Measurements from ENCODE around the gene SLC1A3. TPM values are rescaled to one million over a fixed set of nuclear protein-coding genes. Genes with fewer than 3 reads are reported as not detected.
"Not testable (repeated sequence)": the region's sequence is repeated elsewhere in the genome, so short reads cannot be mapped to it uniquely, and the experiment has no call there.

The SLC1A3 gene
- total and polyA plus RNA-seq, 2 donors (not counting 1 experiment from before 2014, with no cell fraction given): 0.37 TPM; not detected in 1

DNA sequence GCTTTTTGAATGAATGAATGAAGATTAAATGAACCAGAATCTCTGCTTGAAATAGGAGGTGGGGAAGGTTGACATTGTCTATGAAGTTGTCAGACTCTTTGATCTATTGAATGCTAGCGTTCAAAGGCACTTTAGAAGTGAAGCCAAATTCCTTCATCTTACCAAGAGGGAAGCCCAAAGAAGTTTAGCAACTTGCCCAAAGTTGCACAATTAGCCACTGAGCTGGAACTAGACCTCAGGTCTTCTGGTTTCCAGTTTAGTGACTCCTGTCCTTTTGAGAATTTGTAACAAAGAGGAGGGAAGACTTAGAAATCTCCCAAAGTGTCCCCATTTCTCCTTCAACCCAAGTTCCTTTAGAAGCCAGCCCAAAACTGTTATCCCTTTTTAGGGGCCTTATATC, 20.7 kb upstream of the SLC1A3 start:
- H2AFZ ChIP-seq (ENCODE audit: insufficient read depth, low read depth, low read length, poor library complexity, severe bottlenecking): no peak overlapping the region
- H3K9me3 Mint-ChIP-seq (ENCODE audit: insufficient read depth): no peaks in the 10 kb centered on the region
- DNase-seq: no peak
- no peak overlapping the region for H3K4me2 ChIP-seq (replicated peaks; ENCODE audit: low read depth, low read length, poor library complexity, severe bottlenecking)
- CTCF ChIA-PET: no interaction called here
- no peak overlapping the region for H3K4me3 Mint-ChIP-seq
- intact Hi-C loops (cut with micrococcal nuclease): no loop called here
- H3K27ac Mint-ChIP-seq: no peak overlapping the region
- ATAC-seq (ENCODE audit: low read depth): no peak
- no peaks in the 10 kb centered on the region for H3K79me2 ChIP-seq (ENCODE audit: control insufficient read depth, insufficient read depth, low read length)
- H3K9me3 ChIP-seq (ENCODE audit: control extremely low read depth in 1 of 3, control insufficient read depth in 2 of 3, insufficient read depth in 1 of 3, low read length in 2 of 3): no peaks in the 10 kb centered on the region
- no peaks in the 10 kb centered on the region for H4K20me1 ChIP-seq (ENCODE audit: control insufficient read depth, insufficient read depth, low read length, poor library complexity, severe bottlenecking)
- no peaks in the 10 kb centered on the region for H3K4me1 Mint-ChIP-seq
- POLR2A ChIA-PET: no interaction called here
- peaks cover 0 to 3% (median 0%) of the 10 kb centered on the region in 4 experiments for H3K27me3 ChIP-seq (replicated peaks in 1 of 4; ENCODE audit: control extremely low read depth in 1 of 4, control insufficient read depth in 3 of 4, insufficient read depth in 4 of 4, low read length in 3 of 4)
- peaks cover 20% of the 10 kb centered on the region for H3K27me3 Mint-ChIP-seq
- WGBS (ENCODE audit: insufficient coverage): no CpG with 5 or more reads among the region's 1 CpG
- H3K36me3 ChIP-seq (replicated peaks in 1 of 2; ENCODE audit: control extremely low read depth in 1 of 2, control insufficient read depth in 1 of 2, extremely low read depth in 1 of 2, insufficient read depth in 2 of 2, low read length in 1 of 2): no peaks in the 10 kb centered on the region
- no peak overlapping the region for H3K4me3 ChIP-seq (ENCODE audit: control extremely low read depth in 1 of 5, extremely low read depth in 1 of 5, insufficient read depth in 1 of 5, low read depth in 2 of 5, low read length in 4 of 5)
- H3K27ac ChIP-seq (ENCODE audit: low read length in 2 of 2): no peak overlapping the region
- no peak overlapping the region for H3K9ac ChIP-seq (ENCODE audit: low read length)
- TF ChIP-seq EZH2 (IDR thresholded peaks at IDR 0.05; ENCODE audit: borderline replicate concordance, insufficient read depth, low read depth, low read length, poor library complexity, severe bottlenecking): no peak
- TF ChIP-seq, protein P1, sequence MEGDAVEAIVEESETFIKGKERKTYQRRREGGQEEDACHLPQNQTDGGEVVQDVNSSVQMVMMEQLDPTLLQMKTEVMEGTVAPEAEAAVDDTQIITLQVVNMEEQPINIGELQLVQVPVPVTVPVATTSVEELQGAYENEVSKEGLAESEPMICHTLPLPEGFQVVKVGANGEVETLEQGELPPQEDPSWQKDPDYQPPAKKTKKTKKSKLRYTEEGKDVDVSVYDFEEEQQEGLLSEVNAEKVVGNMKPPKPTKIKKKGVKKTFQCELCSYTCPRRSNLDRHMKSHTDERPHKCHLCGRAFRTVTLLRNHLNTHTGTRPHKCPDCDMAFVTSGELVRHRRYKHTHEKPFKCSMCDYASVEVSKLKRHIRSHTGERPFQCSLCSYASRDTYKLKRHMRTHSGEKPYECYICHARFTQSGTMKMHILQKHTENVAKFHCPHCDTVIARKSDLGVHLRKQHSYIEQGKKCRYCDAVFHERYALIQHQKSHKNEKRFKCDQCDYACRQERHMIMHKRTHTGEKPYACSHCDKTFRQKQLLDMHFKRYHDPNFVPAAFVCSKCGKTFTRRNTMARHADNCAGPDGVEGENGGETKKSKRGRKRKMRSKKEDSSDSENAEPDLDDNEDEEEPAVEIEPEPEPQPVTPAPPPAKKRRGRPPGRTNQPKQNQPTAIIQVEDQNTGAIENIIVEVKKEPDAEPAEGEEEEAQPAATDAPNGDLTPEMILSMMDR (IDR thresholded peaks at IDR 0.05): no peak
- H3K4me1 ChIP-seq (ENCODE audit: control insufficient read depth in 2 of 2, insufficient read depth in 2 of 2, low read length in 2 of 2): no peaks in the 10 kb centered on the region

DNA sequence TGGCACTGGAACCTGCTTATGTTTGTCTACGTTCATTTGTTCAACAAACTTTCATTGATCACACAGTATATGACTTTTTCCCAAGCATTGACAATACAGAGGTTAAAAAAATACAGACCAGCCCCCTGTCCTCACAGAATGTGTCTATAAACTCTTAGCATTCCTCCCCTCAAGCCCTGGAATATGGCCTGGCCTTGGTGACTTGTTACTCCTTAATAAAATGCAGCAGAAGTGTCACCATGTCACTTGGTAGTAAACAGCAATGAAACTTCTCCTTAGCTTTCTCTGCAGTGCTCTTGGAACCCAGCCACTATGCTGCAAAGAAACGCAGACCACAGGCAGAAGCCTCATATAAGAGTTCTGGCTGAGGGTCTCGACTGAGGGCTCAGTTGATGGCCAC, 19.1 kb upstream of the SLC1A3 start:
- Histone ChIP-seq H3K4me3 (ENCODE audit: control extremely low read depth in 1 of 5, extremely low read depth in 1 of 5, insufficient read depth in 1 of 5, low read depth in 2 of 5, low read length in 4 of 5) (no peak overlapping the region), H3K9me3 (ENCODE audit: control extremely low read depth in 1 of 3, control insufficient read depth in 2 of 3, insufficient read depth in 1 of 3, low read length in 2 of 3) (no peaks in the 10 kb centered on the region), H3K4me1 (ENCODE audit: control insufficient read depth in 2 of 2, insufficient read depth in 2 of 2, low read length in 2 of 2) (no peaks in the 10 kb centered on the region), H3K27me3 (replicated peaks in 1 of 4; ENCODE audit: control extremely low read depth in 1 of 4, control insufficient read depth in 3 of 4, insufficient read depth in 4 of 4, low read length in 3 of 4) (peaks cover 0 to 3% (median 0%) of the 10 kb centered on the region in 4 experiments), H3K36me3 (replicated peaks in 1 of 2; ENCODE audit: control extremely low read depth in 1 of 2, control insufficient read depth in 1 of 2, extremely low read depth in 1 of 2, insufficient read depth in 2 of 2, low read length in 1 of 2) (no peaks in the 10 kb centered on the region), H3K27ac (ENCODE audit: low read length in 2 of 2) (no peak overlapping the region), H3K79me2 (ENCODE audit: control insufficient read depth, insufficient read depth, low read length) (no peaks in the 10 kb centered on the region), H3K4me2 (replicated peaks; ENCODE audit: low read depth, low read length, poor library complexity, severe bottlenecking) (no peak overlapping the region), H2AFZ (ENCODE audit: insufficient read depth, low read depth, low read length, poor library complexity, severe bottlenecking) (no peak overlapping the region), H3K9ac (ENCODE audit: low read length) (no peak overlapping the region), H4K20me1 (ENCODE audit: control insufficient read depth, insufficient read depth, low read length, poor library complexity, severe bottlenecking) (no peaks in the 10 kb centered on the region)
- POLR2A ChIA-PET: no interaction called here
- TF ChIP-seq, protein P1 (IDR thresholded peaks at IDR 0.05): no peak
- no peak for TF ChIP-seq EZH2 (IDR thresholded peaks at IDR 0.05; ENCODE audit: borderline replicate concordance, insufficient read depth, low read depth, low read length, poor library complexity, severe bottlenecking)
- Mint-ChIP-seq H3K4me1 (no peaks in the 10 kb centered on the region), H3K27me3 (peaks cover 13% of the 10 kb centered on the region), H3K4me3 (no peak overlapping the region), H3K9me3 (ENCODE audit: insufficient read depth) (no peaks in the 10 kb centered on the region), H3K27ac (no peak overlapping the region)
- no CpG with 5 or more reads among the region's 3 CpGs for WGBS (ENCODE audit: insufficient coverage)
- intact Hi-C loops (cut with micrococcal nuclease): no loop called here
- ATAC-seq (ENCODE audit: low read depth) (no peak), DNase-seq (no peak)
- CTCF ChIA-PET: no interaction called here

DNA sequence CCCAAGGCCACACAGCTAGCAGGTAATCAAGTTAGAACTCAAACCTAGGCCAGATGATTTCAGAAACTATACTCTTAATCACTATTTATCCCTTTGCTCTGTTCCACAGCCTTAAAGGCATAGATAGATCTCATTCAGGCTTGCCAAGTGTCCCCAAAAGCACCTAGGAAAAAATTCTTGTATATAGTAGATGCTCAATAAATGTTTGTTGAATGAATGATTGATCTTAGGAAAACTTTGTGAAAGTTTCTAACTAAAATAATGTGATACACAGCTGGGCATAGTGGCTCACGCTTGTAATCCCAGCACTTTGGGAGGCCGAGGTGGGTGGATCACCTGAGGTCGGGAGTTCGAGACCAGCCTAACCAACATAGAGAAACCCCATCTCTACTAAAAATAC, 16.7 kb upstream of the SLC1A3 start:
- CTCF ChIA-PET; intact Hi-C loops (cut with micrococcal nuclease): not testable (repeated sequence)
- WGBS (ENCODE audit: insufficient coverage): 90% methylated on average over 3 of the region's 4 CpGs

More for the DNA sequence above, 16.7 kb upstream of the SLC1A3 start:
- H3K27ac ChIP-seq (ENCODE audit: low read length in 2 of 2); H3K27ac Mint-ChIP-seq; H3K4me3 ChIP-seq (ENCODE audit: control extremely low read depth in 1 of 5, extremely low read depth in 1 of 5, insufficient read depth in 1 of 5, low read depth in 2 of 5, low read length in 4 of 5); DNase-seq; H3K27me3 ChIP-seq (replicated peaks in 1 of 4; ENCODE audit: control extremely low read depth in 1 of 4, control insufficient read depth in 3 of 4, insufficient read depth in 4 of 4, low read length in 3 of 4); H3K9me3 ChIP-seq (ENCODE audit: control extremely low read depth in 1 of 3, control insufficient read depth in 2 of 3, insufficient read depth in 1 of 3, low read length in 2 of 3); H2AFZ ChIP-seq (ENCODE audit: insufficient read depth, low read depth, low read length, poor library complexity, severe bottlenecking); H4K20me1 ChIP-seq (ENCODE audit: control insufficient read depth, insufficient read depth, low read length, poor library complexity, severe bottlenecking); H3K36me3 ChIP-seq (replicated peaks in 1 of 2; ENCODE audit: control extremely low read depth in 1 of 2, control insufficient read depth in 1 of 2, extremely low read depth in 1 of 2, insufficient read depth in 2 of 2, low read length in 1 of 2); H3K79me2 ChIP-seq (ENCODE audit: control insufficient read depth, insufficient read depth, low read length); POLR2A ChIA-PET; H3K9ac ChIP-seq (ENCODE audit: low read length); H3K4me3 Mint-ChIP-seq; H3K9me3 Mint-ChIP-seq (ENCODE audit: insufficient read depth); H3K4me1 ChIP-seq (ENCODE audit: control insufficient read depth in 2 of 2, insufficient read depth in 2 of 2, low read length in 2 of 2); H3K4me2 ChIP-seq (replicated peaks; ENCODE audit: low read depth, low read length, poor library complexity, severe bottlenecking); H3K27me3 Mint-ChIP-seq; H3K4me1 Mint-ChIP-seq; ATAC-seq (ENCODE audit: low read depth): not testable (repeated sequence)

All from B cell (primary cell).